NCI-H128 (cell line): ENCODE results near the gene PCAT7.
"Not testable (repeated sequence)": the region's sequence is repeated elsewhere in the genome, so short reads cannot be mapped to it uniquely, and the experiment has no call there.

Experiments used
- DNase-seq: peaks from one replicate; lab custom pipeline; 2025; ENCODE audit not compliant: unreplicated experiment; lab: John Stamatoyannopoulos, UW

The PCAT7 gene

DNA sequence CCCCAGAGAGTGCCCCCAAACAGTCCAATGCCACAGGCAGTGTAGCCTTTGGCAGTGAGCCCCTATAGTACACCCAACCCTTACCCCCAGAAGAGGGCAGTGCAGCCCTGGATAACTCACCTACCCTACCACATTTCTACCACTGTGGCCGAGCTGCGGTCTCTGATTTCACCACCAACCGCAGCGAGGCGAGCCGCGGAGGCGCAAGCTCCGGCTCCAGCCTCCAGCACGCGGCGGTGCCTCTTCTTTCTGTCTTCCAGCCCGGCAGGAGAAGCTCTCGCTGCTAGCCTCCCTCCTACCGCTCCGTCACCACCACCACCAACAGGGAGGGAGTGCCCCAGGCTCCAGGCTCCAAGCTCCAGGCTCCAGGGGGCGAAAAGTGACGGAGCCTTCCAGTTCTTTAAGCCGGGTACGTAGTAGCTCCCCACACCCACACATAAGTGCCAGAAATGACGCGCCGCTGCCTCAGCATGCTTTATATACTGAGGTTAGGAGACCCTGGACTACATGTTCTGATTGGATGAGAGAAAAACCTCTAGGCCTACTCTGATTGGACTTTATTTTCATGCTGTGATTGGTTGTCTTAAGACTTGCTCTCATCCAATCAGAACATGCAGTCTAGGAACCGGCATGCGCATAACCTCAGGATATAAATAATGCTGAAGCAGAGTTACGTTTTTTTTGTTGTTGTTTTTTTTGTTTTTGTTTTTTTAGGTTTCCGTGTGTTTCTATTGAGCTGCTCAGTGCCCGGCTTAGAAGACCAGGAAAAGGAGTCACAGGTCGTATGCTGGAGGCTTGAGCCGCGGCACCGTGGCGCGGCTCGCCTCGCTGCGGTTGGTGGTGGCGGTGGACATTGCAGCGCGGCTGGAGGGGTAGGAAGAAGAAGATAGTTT is at the start of gene PCAT7:
PCAT7 (plus strand) TSS at position 645 of the 893 bp plus-strand sequence.
- DNase-seq = peak; percentile 72

DNA sequence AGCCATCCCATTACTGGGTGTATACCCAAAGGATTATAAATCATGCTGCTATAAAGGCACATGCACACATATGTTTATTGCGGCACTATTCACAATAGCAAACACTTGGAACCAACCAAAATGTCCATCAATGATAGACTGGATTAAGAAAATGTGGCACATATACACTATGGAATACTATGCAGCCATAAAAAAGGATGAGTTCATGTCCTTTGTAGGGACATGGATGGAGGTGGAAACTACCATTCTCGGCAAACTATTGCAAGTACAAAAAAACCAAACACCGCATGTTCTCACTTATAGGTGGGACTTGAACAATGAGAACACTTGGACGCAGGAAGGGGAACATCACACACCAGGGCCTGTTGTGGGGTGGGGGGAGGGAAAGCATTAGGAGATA is 48.5 kb upstream of the PCAT7 start:
- not testable (repeated sequence) for DNase-seq

DNA sequence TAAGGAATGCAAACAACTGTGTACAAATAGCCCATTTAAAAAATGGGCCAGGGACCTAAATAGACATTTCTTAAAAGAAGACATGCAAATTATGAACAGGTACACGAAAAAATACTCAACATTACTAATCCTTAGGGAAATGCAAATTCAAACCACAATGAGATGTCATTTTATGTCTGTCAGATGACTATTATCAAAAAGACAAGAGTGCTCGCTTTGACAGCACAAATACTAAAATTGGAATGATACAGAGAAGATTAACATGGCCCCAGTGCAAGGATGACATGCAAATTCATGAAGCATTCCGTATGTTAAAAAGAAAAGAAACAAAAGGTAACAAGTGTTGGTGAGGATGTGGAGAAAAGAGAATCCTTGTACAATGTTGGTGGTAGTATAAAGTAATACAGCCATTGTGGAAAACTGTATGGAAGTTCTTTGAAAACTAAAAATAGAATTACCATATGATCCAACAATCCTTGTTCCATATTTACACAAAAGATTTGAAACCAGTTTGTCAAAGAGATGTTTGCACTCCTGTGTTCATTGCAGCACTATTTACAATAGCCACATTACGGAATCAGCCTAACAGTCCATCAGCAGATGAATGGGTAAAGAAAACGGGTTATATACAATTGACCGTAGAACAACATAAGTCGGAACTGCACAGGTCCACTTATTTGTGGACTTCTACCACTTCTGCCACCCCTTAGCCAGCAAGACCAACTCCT is 47.2 kb upstream of the PCAT7 start:
- no peak for DNase-seq

DNA sequence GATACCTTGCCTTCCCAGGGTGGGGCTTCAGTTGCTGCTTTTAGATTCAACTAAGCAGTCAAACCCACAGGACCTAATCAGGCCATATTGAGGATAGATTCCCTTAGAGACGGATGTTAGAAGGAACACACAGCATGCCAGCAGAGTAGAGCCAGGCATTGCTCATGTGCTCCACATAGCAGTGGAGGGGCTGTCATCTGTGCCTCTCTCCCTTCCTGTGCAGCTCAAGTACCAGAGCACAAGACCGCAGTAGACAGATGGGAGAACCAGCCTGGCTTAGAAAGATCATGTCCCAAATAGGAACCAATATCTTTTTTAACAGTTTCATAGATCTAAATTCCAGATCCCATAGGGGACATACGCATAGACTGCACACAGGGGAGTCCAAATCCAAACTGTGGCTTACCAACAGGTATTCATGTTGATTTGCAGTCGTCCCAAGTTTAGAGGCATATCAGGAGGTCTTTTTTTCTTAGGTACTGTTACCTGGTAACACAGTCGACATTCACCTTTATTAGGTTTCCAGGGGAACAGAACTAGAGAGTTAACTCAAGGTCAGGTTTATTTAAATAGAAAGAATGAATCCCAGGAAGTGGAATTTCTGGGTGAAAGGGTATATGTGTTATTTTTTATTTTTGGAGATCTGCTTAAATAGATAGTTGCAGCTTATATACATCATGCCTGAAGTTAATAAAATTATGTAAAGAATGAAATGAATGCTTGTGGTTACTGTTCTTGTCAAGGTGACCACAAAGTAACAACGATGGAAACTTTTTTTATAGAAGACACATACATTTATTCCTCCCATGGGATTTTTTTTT is 43.5 kb upstream of the PCAT7 start:
- no peak for DNase-seq

DNA sequence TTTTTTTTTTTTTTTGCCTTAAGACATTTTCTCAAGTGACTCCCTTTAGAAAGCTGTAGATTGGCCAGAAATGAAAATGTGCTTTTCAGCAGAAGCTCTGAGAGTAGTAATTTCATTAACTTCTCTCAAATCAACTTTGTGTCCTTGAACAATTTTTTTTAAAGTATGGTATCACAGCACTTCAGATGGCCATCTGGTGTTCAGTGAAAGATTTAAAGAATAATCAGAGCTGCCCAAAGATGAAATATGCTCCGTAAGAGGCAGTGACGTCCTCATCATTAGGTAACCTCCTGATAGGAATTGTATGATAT is 43.0 kb upstream of the PCAT7 start:
- no peak for DNase-seq

DNA sequence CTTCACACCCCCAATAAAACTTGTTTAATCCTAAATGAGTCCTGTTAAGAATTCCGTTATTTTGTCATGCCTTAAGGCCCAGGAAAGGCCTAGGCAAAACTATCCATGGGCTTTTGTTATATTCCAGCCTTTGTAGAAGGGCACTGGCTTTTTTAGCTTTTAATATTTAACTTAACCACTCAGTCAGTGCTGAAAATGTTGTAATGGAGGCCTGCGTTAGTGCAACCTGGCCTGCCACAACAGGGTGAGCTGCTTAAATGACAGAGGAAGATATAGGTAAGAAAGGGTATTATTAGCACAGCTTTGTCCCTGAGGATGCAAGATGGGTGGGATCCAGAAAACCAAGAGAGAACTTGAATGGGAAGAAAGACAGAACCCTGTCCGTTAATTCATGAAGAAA is 40.2 kb upstream of the PCAT7 start:
- DNase-seq = no peak

DNA sequence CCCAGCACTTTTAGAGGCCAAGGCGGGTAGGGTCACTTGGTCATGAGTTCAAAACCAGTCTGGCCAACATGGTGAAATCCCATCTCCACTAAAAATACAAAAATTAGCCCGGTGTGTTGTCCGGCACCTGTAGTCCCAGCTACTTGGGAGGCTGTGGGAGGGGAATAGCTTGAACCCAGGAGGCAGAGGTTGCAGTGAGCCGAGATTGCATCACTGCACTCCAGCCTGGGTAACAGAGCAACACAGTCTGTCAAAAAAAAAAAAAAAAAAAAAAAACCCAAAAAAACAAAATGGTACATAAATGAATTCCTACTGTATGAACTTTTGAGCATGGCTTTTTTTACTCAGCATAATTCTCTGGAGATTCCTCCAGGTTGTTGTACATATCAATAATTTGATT is 37.6 kb upstream of the PCAT7 start:
- no peak for DNase-seq

DNA sequence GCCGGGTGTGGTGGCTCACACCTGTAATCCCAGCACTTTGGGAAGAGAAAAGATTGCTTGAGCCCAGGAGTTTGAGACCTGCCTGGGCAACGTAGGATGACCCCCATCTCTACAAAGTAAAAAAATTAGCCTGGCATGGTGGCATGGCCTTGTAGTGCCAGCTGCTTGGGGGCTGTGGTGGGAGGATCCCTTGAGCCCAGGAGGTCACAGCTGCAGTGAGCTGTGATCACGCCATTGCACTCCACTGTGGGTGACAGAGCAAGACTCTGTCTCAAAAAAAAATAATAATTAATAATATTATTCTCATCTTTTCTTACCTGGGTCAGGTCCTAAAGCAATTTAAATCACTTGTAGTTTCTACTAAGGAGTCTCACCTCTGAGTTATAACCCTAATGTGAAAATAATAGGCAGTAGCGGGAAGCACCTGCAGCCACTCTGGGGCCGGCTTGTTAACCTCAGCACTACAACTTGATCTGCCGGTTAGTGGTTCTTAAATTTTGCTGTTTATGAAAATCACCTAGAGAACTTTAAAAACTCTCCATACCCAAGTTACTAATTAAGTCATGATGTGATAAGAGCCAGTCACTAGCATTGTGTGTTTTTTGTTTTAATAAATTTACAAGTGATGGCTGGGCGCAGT is 29.4 kb upstream of the PCAT7 start:
- DNase-seq = no peak

DNA sequence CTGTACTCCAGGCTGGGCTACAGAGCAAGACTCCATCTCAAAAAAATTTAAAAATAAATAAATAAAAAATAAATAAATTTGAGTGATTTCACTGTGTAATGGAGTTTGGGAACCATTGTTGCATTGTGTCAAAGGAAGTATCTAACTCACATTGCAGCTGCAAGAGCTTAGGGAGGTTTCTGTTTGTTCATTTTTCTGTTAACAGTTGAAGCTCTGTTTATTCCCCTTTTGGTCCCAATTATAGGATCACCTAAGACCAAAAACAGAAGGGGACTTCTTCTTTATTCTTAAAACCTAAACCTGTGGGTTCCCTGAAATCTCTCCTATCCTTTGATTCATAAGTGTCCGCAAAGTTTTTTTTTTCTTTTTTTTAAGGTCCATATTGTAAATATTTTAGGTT is 28.6 kb upstream of the PCAT7 start:
- DNase-seq = no peak

DNA sequence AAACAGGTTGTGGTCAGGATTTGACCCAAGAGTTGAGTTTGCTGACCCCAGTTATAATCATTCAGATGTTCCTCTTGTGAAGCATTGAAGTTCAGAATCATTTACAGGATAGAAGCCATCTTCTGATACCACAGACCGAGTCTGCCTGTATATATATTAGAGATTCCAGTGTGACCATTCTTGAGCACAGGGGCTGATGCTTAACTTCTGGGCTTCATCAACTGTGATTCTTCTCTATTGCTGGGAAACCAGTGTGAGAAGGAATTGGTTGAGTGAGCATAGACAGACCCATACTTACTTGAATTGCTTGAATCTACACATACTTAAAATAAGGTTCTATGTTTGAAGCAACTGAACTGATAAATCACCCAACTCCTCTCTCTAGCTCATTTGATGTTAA is 27.9 kb upstream of the PCAT7 start:
- DNase-seq = no peak

DNA sequence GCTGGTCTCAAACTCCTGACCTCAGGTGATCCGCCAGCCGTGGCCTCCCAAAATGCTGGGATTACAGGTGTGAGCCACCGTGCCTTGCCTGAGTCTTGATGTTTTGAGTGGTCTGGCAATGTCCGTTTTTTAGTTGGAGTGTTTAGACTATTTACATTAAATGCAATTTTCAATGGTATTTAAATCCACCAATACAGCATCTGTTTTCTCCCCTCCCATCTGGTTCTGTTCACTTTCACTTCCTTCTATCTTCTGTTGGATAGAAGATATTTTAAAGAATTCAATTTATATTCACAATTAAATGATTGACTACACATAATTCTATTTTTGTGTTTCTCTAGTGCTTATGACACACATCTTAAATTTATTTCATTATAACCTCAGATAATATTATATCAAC is 26.0 kb upstream of the PCAT7 start:
- DNase-seq = no peak

DNA sequence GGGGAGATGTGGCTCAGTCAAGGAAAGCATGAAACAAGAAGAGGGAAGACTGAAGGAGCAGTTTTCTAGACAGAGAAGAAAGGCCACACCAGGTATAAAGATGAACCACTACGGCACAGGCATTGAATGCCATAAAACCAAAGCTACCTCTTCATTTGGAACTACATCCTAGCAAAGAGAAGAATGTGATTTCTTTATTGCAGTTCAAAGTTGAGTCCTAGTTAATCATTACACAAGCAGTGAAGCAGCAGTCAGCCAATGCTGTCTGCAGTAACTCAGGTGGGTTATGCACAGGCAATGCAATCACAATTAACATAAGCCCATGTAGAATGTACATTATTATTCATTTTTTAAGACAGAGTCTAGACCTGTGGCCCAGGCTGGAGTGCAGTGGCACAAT is 21.7 kb upstream of the PCAT7 start:
- DNase-seq = no peak

DNA sequence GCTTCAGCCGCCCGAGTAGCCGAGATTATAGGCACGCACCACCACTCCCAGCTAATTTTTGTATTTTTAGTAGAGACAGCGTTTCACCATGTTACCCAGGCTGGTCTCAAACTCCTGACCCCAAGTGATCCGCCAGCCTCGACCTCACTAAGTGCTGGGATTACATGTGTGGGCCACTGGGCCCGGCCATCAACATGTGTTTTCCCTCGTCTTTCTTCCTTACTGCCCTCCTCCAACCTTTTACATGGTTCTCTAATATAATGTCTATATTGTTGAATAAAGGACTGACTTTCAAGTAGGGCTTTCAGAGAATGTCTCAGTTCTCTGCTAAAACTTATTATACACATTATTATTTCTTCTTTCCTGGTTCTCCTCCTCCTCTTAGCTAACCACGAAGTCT is 21.3 kb upstream of the PCAT7 start:
- no peak for DNase-seq

DNA sequence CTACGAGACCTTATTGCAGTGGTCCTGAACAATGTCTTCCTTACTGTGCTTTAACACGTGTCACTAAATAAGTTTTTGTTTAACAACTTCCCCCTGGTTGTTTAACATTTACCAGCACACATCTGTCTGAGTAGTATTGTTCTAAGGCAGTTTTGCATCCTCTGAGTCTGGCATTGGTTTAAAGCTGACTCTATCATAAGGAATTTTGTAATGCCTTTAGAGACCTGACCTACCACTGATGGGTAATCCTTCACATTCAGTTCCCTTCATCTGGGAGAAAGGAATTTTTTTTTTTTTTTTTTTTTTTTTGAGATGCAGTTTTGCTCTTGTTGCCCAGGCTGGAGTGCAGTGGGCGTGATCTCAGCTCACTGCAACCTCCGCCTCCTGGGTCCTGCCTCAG is 20.0 kb upstream of the PCAT7 start:
- no peak for DNase-seq

DNA sequence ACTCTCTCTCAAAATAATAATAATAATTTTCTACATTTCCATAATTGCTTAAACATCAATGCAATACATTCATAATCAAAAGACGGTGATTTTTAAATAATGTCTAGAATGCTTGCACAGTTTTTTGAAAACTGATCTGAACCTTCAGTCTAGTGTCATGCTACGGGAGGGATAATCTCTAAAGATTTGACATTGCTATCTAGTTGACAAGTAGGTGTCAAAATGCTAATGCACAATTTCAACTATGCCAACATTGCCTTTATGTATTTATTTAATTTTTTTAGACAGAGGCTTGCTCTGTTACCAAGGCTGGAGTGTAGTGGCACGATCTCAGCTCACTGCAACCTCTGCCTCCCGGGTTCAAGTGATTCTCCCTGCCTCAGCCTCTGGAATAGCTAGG is 16.0 kb upstream of the PCAT7 start:
- no peak for DNase-seq

DNA sequence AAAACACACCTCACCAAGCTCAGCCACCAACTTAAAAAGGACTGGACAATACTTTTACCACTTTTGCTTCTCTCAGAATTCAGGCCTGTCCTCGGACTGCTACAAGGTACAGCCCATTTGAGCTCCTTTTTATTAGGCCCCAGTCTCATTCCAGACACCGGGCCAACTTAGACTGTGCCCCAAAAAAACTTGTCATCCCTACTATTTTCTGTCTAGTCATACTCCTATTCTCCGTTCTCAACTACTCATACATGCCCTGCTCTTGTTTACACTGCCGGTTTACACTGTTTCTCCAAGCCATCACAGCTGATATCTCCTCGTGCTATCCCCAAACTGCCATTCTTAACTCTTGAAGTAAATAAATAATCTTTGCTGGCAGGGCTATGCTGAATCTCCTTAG is 10.5 kb upstream of the PCAT7 start:
- not testable (repeated sequence) for DNase-seq

DNA sequence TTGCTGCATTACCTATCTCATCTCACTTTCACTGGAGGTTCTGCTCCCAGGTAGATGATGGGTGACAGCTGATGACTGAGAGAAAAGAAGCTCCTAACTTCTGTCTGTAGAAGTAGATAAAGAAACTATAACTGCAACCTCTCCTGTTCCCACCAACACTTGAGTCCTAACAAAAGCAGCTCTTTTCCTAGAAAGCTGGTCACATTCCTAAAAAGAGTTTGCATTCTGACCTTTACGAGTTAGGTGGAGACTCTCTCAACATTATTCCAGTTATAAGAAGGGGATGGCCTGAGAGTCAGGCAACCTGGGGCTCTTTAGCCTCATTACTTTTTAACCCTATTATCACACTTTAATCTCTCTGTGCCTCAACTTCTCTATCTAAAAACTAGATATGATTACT is 8.9 kb upstream of the PCAT7 start:
- no peak for DNase-seq

DNA sequence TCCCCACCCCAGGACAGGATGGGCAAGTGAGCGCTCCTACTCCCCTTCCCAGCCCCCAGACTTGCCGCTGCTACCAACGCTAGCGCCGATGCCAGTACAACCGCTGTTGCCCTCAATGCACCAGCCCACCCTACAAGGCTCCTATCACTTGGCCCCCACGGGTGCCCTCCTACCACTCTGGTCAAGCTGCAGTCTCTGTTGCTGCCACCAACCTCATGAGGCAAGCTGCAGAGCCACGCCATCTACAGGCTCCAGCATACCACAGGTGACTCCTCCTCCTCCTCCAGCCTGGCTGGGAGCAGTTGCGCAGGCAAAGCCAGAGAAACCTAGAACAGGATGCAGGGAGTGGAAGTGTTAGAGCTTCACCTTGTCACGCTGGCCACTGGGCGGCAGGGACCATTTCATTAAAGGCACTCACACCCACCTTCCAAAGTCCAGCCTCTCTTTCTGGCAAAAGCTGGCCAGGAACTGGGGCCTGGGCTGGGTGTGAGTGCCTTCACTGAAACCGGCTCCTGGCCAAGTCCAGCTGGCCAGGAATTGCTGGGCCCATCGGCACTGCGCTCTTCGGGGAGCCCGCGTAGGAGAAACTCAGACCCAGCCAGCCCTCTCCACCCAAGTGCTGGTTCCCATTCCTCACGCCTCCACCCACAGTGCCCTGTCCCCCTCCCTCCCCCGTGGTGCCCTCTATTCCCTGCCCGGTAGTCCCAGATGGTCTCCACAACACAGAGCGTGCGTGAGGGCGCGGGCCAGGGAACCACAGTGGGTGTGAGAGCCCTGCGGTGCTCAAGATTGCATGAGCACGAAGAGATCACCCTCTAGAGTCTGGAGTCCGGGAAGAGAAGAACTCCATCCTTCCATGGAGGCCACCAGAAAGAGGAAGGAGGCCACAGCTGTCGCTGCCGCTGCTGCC is 1.6 kb upstream of the PCAT7 start:
- DNase-seq = peak; percentile 32

DNA sequence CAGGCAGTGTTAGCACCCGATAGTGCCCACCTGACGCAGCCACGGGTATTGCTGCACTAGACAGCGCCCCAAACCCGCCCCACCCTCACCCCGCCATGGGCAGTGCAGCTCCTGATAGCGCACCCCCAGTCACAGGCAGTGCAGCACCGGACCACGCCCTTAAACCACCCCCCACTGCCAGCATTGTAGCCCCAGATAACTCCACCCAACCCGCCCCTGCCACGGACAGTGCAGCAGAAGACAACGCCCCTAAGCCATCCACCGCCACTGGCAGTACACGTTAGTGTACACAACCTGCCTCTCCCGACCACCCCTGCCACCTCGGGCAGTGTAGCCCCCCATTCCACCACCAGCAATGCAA is 825 bp upstream of the PCAT7 start:
- DNase-seq = no peak

DNA sequence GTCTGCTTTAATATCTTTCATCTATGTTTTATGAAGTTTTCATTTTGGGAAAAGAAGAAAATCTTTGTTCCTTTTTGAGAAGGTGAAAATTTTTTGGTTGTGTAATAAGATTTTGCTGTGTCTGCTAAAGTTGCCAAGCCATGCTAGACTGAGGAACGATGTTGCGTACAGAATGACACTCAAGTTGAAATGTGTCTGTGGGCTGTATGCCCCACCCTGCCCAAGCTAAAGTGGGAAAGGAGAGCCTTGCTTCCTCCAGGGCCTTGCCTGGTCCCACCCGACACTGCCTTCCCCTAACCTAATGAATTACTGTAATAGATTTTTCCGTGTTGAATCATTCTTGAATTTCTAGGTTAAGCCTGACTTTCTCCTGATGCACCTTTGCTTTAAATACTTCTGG is 2.5 kb downstream of the PCAT7 start:
- no peak for DNase-seq
